Stimulated activated naive CD8-positive, alpha-beta T cell treated with anti-CD3 and anti-CD28 coated beads, Interleukin-15, Interleukin-2, amounts not matched to agents 100 ng/mL and 50 ng/mL, for 24 hours (primary cell): ENCODE measurements around the gene DZANK1.
"Not testable (repeated sequence)": the region's sequence is repeated elsewhere in the genome, so short reads cannot be mapped to it uniquely, and the experiment has no call there.

ENCODE experiments used
- H3K27ac Mint-ChIP-seq: one replicate; pipeline ENCODE4 v1.8.0; 2021; ENCODE audit warnings: mild to moderate bottlenecking, mixed read lengths
- H3K27me3 Mint-ChIP-seq: one replicate; pipeline ENCODE4 v1.8.0; 2021; ENCODE audit warnings: mixed read lengths
- H3K36me3 Mint-ChIP-seq: one replicate; pipeline ENCODE4 v1.8.0; 2021; ENCODE audit warnings: low read depth, mixed read lengths
- H3K4me1 Mint-ChIP-seq: one replicate; pipeline ENCODE4 v1.8.0; 2021; ENCODE audit warnings: low read depth, mixed read lengths
- H3K4me3 Mint-ChIP-seq: one replicate; pipeline ENCODE4 v1.8.0; 2021; ENCODE audit warnings: mild to moderate bottlenecking, mixed read lengths
- H3K9me3 Mint-ChIP-seq: one replicate; pipeline ENCODE4 v1.8.0; 2021; ENCODE audit warnings: mixed read lengths

The DZANK1 gene

GRCh38 chr20:18372296-18372695 is 94.5 kb downstream of the DZANK1 start:
- Mint-ChIP-seq H3K4me3 (no peak overlapping the region), H3K36me3 (no peaks in the 10 kb centered on the region), H3K9me3 (no peaks in the 10 kb centered on the region)

GRCh38 chr20:18364768-18365167 is 102.1 kb downstream of the DZANK1 start:
- H3K27me3 Mint-ChIP-seq = peaks cover 7% of the 10 kb centered on the region
- H3K9me3 Mint-ChIP-seq = no peaks in the 10 kb centered on the region
- no peak overlapping the region for H3K4me3 Mint-ChIP-seq
- H3K27ac Mint-ChIP-seq = no peak overlapping the region
- no peaks in the 10 kb centered on the region for H3K4me1 Mint-ChIP-seq
- no peaks in the 10 kb centered on the region for H3K36me3 Mint-ChIP-seq

More at GRCh38 chr20:18372296-18372695, 94.5 kb downstream of the DZANK1 start:
- H3K27ac Mint-ChIP-seq = no peak overlapping the region
- H3K4me1 Mint-ChIP-seq = no peaks in the 10 kb centered on the region
- H3K27me3 Mint-ChIP-seq = peaks cover 14% of the 10 kb centered on the region

- no peak overlapping the region for H3K4me3 Mint-ChIP-seq
- H3K27me3 Mint-ChIP-seq = no peaks in the 10 kb centered on the region
- no peaks in the 10 kb centered on the region for H3K36me3 Mint-ChIP-seq
- no peak overlapping the region for H3K27ac Mint-ChIP-seq
- H3K4me1 Mint-ChIP-seq = no peaks in the 10 kb centered on the region
- H3K9me3 Mint-ChIP-seq = no peaks in the 10 kb centered on the region
Measured at GRCh38 chr20:18363708-18364107, 103.1 kb downstream of the DZANK1 start.

- no peaks in the 10 kb centered on the region for H3K36me3 Mint-ChIP-seq
- H3K9me3 Mint-ChIP-seq = no peaks in the 10 kb centered on the region
- no peaks in the 10 kb centered on the region for H3K4me1 Mint-ChIP-seq
- no peak overlapping the region for H3K4me3 Mint-ChIP-seq
- H3K27me3 Mint-ChIP-seq = no peaks in the 10 kb centered on the region
- H3K27ac Mint-ChIP-seq = no peak overlapping the region
Measured at GRCh38 chr20:18362916-18363315, 103.9 kb downstream of the DZANK1 start.

GRCh38 chr20:18361678-18362077 is 105.2 kb downstream of the DZANK1 start:
- no peak overlapping the region for H3K4me3 Mint-ChIP-seq
- no peak overlapping the region for H3K27ac Mint-ChIP-seq
- H3K36me3 Mint-ChIP-seq = no peaks in the 10 kb centered on the region
- no peaks in the 10 kb centered on the region for H3K4me1 Mint-ChIP-seq
- no peaks in the 10 kb centered on the region for H3K9me3 Mint-ChIP-seq
- H3K27me3 Mint-ChIP-seq = no peaks in the 10 kb centered on the region

- no peaks in the 10 kb centered on the region for H3K36me3 Mint-ChIP-seq
- no peaks in the 10 kb centered on the region for H3K9me3 Mint-ChIP-seq
- no peak overlapping the region for H3K27ac Mint-ChIP-seq
- H3K4me3 Mint-ChIP-seq = no peak overlapping the region
- no peaks in the 10 kb centered on the region for H3K27me3 Mint-ChIP-seq
- no peaks in the 10 kb centered on the region for H3K4me1 Mint-ChIP-seq
Measured at GRCh38 chr20:18360635-18361034, 106.2 kb downstream of the DZANK1 start.

GRCh38 chr20:18359854-18360253 is 107.0 kb downstream of the DZANK1 start:
- peaks cover 3% of the 10 kb centered on the region for H3K27me3 Mint-ChIP-seq
- H3K4me1 Mint-ChIP-seq = no peaks in the 10 kb centered on the region
- no peaks in the 10 kb centered on the region for H3K9me3 Mint-ChIP-seq
- no peak overlapping the region for H3K4me3 Mint-ChIP-seq
- no peaks in the 10 kb centered on the region for H3K36me3 Mint-ChIP-seq
- no peak overlapping the region for H3K27ac Mint-ChIP-seq

- not testable (repeated sequence) for H3K9me3 Mint-ChIP-seq, H3K4me1 Mint-ChIP-seq, H3K4me3 Mint-ChIP-seq, H3K36me3 Mint-ChIP-seq, H3K27ac Mint-ChIP-seq
- peaks cover 25% of the 10 kb centered on the region for H3K27me3 Mint-ChIP-seq
Measured at GRCh38 chr20:18349749-18350148, 117.1 kb downstream of the DZANK1 start.
